SU-DHL-6 (cell line): Measurements from ENCODE around the gene RNF146.

Experiments
- H2AFZ ChIP-seq: fragments of 200-600 bp; sonication (generic); 2 replicates; pipeline ENCODE4 v1.6.1; 2014; ENCODE audit warnings: low read depth, mild to moderate bottlenecking, moderate library complexity, mixed read lengths, antibody characterized with exemption, low read length; ENCODE audit not compliant: severe bottlenecking
- H3F3A ChIP-seq: fragments of 200-600 bp; shearing (Covaris generic); 2 replicates; pipeline ENCODE4 v1.6.0; 2016; ENCODE audit warnings: antibody characterized with exemption, mild to moderate bottlenecking; ENCODE audit not compliant: insufficient read depth
- H3K27ac ChIP-seq: fragments of 200-600 bp; sonication (generic); 2 replicates; pipeline ENCODE4 v1.5.1; 2016; ENCODE audit warnings: low read depth, mild to moderate bottlenecking, low read length, moderate library complexity, mixed read lengths
- H3K27me3 ChIP-seq: fragments of 200-600 bp; sonication (generic), shearing (Covaris generic); 2 replicates; pipeline ENCODE4 v1.6.0; 2014; ENCODE audit warnings: mild to moderate bottlenecking, low read length
- H3K36me3 ChIP-seq: fragments of 200-600 bp; sonication (generic); 2 replicates; pipeline ENCODE4 v1.6.1; 2014; ENCODE audit warnings: mild to moderate bottlenecking, low read length, mixed read lengths
- H3K4me2 ChIP-seq: fragments of 300-600, 200-600 bp; shearing (Covaris generic), sonication (generic); 2 replicates; pipeline ENCODE4 v1.6.0; 2014; ENCODE audit warnings: low read length, low read depth, mild to moderate bottlenecking; ENCODE audit not compliant: poor library complexity, severe bottlenecking
- H3K4me3 ChIP-seq: fragments of 200-600 bp; sonication (generic); 2 replicates; pipeline ENCODE4 v1.5.1; 2014; ENCODE audit warnings: antibody characterized with exemption, low read length, mild to moderate bottlenecking, mixed read lengths; ENCODE audit not compliant: insufficient read depth, poor library complexity, severe bottlenecking
- H3K79me2 ChIP-seq: fragments of 200-600 bp; sonication (generic); 2 replicates; pipeline ENCODE4 v1.6.1; 2014; ENCODE audit warnings: mild to moderate bottlenecking, low read length, moderate library complexity; ENCODE audit not compliant: insufficient read depth
- H3K9ac ChIP-seq: fragments of 200-600 bp; sonication (generic); 2 replicates; pipeline ENCODE4 v1.7.0; 2014; ENCODE audit warnings: mild to moderate bottlenecking, low read length
- H3K9me2 ChIP-seq: fragments of 200-600 bp; sonication (generic); replicated peaks from 2 replicates; pipeline ENCODE4 v1.6.1; 2014; ENCODE audit warnings: low read length; ENCODE audit not compliant: insufficient read depth
- H3K9me3 ChIP-seq: fragments of 200-600 bp; sonication (generic); 2 replicates; pipeline ENCODE4 v1.6.1; 2014; ENCODE audit warnings: low read length, mixed read lengths; ENCODE audit not compliant: insufficient read depth
- H4K20me1 ChIP-seq: fragments of 200-600 bp; sonication (generic); 2 replicates; pipeline ENCODE4 v1.6.1; 2014; ENCODE audit warnings: low read depth, mild to moderate bottlenecking, antibody characterized with exemption, low read length, moderate library complexity, mixed read lengths
- CTCF ChIP-seq: fragments of 200-600 bp; sonication (generic); IDR thresholded peaks from one replicate; pipeline ENCODE4 v1.5.1; 2017; ENCODE audit warnings: antibody characterized with exemption, mild to moderate bottlenecking, low read length, moderate library complexity; ENCODE audit not compliant: insufficient read depth, poor library complexity, severe bottlenecking
- EZH2phosphoT487 ChIP-seq: fragments of 200-600 bp; sonication (generic), shearing (Covaris generic); conservative IDR thresholded peaks from 2 replicates; pipeline ENCODE4 v1.6.1; 2018; ENCODE audit warnings: mild to moderate bottlenecking, antibody characterized with exemption, low read length, moderate library complexity, mixed read lengths

The RNF146 gene

GRCh38 chr6:127288705-127289104 is 22.0 kb downstream of the RNF146 start:
- TF ChIP-seq EZH2phosphoT487 (no peak), CTCF (no peak)
- H3K36me3 ChIP-seq, result peaks cover 18% of the 10 kb centered on the region; the same call in 1 of the 2 replicates
- no peaks in the 10 kb centered on the region for H4K20me1 ChIP-seq

GRCh38 chr6:127289934-127290333 is 23.3 kb downstream of the RNF146 start:
- Histone ChIP-seq H3K36me3 (peaks cover 26% of the 10 kb centered on the region; the same call in 1 of the 2 replicates), H3K4me2 (no peak overlapping the region), H4K20me1 (no peaks in the 10 kb centered on the region), H3K27ac (no peak overlapping the region), H3K9me3 (no peaks in the 10 kb centered on the region), H3K4me3 (no peak overlapping the region), H3K27me3 (no peaks in the 10 kb centered on the region), H3K9me2 (no peaks in the 10 kb centered on the region), H2AFZ (no peak overlapping the region), H3K9ac (no peak overlapping the region), H3K79me2 (peaks cover 5% of the 10 kb centered on the region; the same call in 1 of the 2 replicates), H3F3A (no peaks in the 10 kb centered on the region; the same call in 1 of the 2 replicates)
- TF ChIP-seq EZH2phosphoT487 (no peak), CTCF (no peak)

More at GRCh38 chr6:127288705-127289104, 22.0 kb downstream of the RNF146 start:
- H2AFZ ChIP-seq, result no peak overlapping the region
- H3K9me2 ChIP-seq, result no peaks in the 10 kb centered on the region
- no peak overlapping the region for H3K27ac ChIP-seq
- H3F3A ChIP-seq, result no peaks in the 10 kb centered on the region; the same call in 1 of the 2 replicates
- H3K4me2 ChIP-seq, result no peak overlapping the region
- no peaks in the 10 kb centered on the region for H3K27me3 ChIP-seq
- no peaks in the 10 kb centered on the region for H3K9me3 ChIP-seq
- H3K4me3 ChIP-seq, result no peak overlapping the region
- H3K9ac ChIP-seq, result no peak overlapping the region
- peaks cover 5% of the 10 kb centered on the region; the same call in 1 of the 2 replicates for H3K79me2 ChIP-seq

- peaks cover 5% of the 10 kb centered on the region; the same call in 1 of the 2 replicates for H3K79me2 ChIP-seq
- H3K36me3 ChIP-seq, result peaks cover 23% of the 10 kb centered on the region; the same call in 1 of the 2 replicates
Measured at GRCh38 chr6:127290391-127291265, 24.0 kb downstream of the RNF146 start.

More at GRCh38 chr6:127290391-127291265, 24.0 kb downstream of the RNF146 start:
- Histone ChIP-seq H2AFZ (no peak overlapping the region), H3K27me3 (no peaks in the 10 kb centered on the region), H3F3A (no peaks in the 10 kb centered on the region; the same call in 1 of the 2 replicates), H3K9ac (no peak overlapping the region), H4K20me1 (no peaks in the 10 kb centered on the region), H3K9me2 (no peaks in the 10 kb centered on the region), H3K4me2 (no peak overlapping the region), H3K4me3 (no peak overlapping the region), H3K27ac (no peak overlapping the region), H3K9me3 (no peaks in the 10 kb centered on the region)
- TF ChIP-seq CTCF (no peak), EZH2phosphoT487 (no peak)
